ENCODE results near the gene SPNS2. TPM values are rescaled to one million over a fixed set of nuclear protein-coding genes. Genes with fewer than 3 reads are reported as not detected.
A peak's percentile ranks its signal among the peaks of the same experiment; 100 is the strongest.

Gene SPNS2
- total RNA-seq, 6 donors from 2014 or later, result 41.8 to 89.1 (median 55.2) TPM

- Histone ChIP-seq H3K9me3 (no peaks in the 10 kb centered on the region), H3K4me1 (no peaks in the 10 kb centered on the region), H3K4me3 (no peak overlapping the region), H3K27ac (no peak overlapping the region), H3K27me3 (no peaks in the 10 kb centered on the region), H3K36me3 (no peaks in the 10 kb centered on the region)
- DNase-seq, result peak in 1 of 2 donors; percentile 60
- TF ChIP-seq POLR2AphosphoS5 (IDR thresholded peaks at IDR 0.05) (no peak), POLR2A (IDR thresholded peaks at IDR 0.05) (no peak), EP300 (IDR thresholded peaks at IDR 0.05) (no peak), CTCF (IDR thresholded peaks at IDR 0.05) (no peak)
- peak in 1 of 2 donors; percentile 38 for ATAC-seq (ENCODE audit: low FRiP score in 2 of 2)
- 71 to 86% methylated on average over 5 to 6 of the region's 7 CpGs for WGBS, 2 donors
Observed at GRCh38 chr17:4573669-4574068, 75.0 kb downstream of the SPNS2 start.

- Histone ChIP-seq H3K9me3 (no peaks in the 10 kb centered on the region), H3K27me3 (no peaks in the 10 kb centered on the region), H3K27ac (no peak overlapping the region), H3K4me1 (no peaks in the 10 kb centered on the region), H3K36me3 (no peaks in the 10 kb centered on the region), H3K4me3 (no peak overlapping the region)
- WGBS, 2 donors, result 91 to 93% methylated on average over 7 to 9 of the region's 9 CpGs
- ATAC-seq (ENCODE audit: low FRiP score in 2 of 2) (peak; percentile 21 to 38), DNase-seq (no peak)
- no peak for TF ChIP-seq EP300 (IDR thresholded peaks at IDR 0.05)
- TF ChIP-seq CTCF (IDR thresholded peaks at IDR 0.05), result no peak
- no peak for TF ChIP-seq POLR2A (IDR thresholded peaks at IDR 0.05)
- no peak for TF ChIP-seq POLR2AphosphoS5 (IDR thresholded peaks at IDR 0.05)
Observed at GRCh38 chr17:4574448-4575045, 75.9 kb downstream of the SPNS2 start.

- Histone ChIP-seq H3K36me3 (no peaks in the 10 kb centered on the region), H3K27me3 (no peaks in the 10 kb centered on the region), H3K27ac (no peak overlapping the region), H3K9me3 (no peaks in the 10 kb centered on the region), H3K4me1 (no peaks in the 10 kb centered on the region), H3K4me3 (no peak overlapping the region)
- 80 to 88% methylated on average over 6 of the region's 6 CpGs for WGBS, 2 donors
- ATAC-seq (ENCODE audit: low FRiP score in 2 of 2) (peak in 1 of 2 donors; percentile 37), DNase-seq (no peak)
- TF ChIP-seq CTCF (IDR thresholded peaks at IDR 0.05), result no peak
- TF ChIP-seq POLR2A (IDR thresholded peaks at IDR 0.05), result no peak
- no peak for TF ChIP-seq POLR2AphosphoS5 (IDR thresholded peaks at IDR 0.05)
- no peak for TF ChIP-seq EP300 (IDR thresholded peaks at IDR 0.05)
Observed at GRCh38 chr17:4576161-4576558, 77.5 kb downstream of the SPNS2 start.

- Histone ChIP-seq H3K27me3 (no peaks in the 10 kb centered on the region), H3K9me3 (no peaks in the 10 kb centered on the region), H3K27ac (no peak overlapping the region), H3K4me1 (no peaks in the 10 kb centered on the region), H3K4me3 (no peak overlapping the region), H3K36me3 (no peaks in the 10 kb centered on the region)
- WGBS, 2 donors, result 70 to 85% methylated on average over 8 to 18 of the region's 18 CpGs
- ATAC-seq (ENCODE audit: low FRiP score in 2 of 2) (no peak), DNase-seq (peak in 1 of 2 donors; percentile 63)
- TF ChIP-seq CTCF (IDR thresholded peaks at IDR 0.05) (no peak), POLR2AphosphoS5 (IDR thresholded peaks at IDR 0.05) (no peak), POLR2A (IDR thresholded peaks at IDR 0.05) (no peak)
Observed at GRCh38 chr17:4576729-4577322, 78.1 kb downstream of the SPNS2 start.

All from upper lobe of left lung (tissue), 6 donors.